Liver (tissue), 9 donors: Measurements from ENCODE around the gene MARK3. TPM values are rescaled to one million over a fixed set of nuclear protein-coding genes. Genes with fewer than 3 reads are reported as not detected.

Experiments used
- DNase-seq: peaks from one replicate; pipeline ENCODE4 v3.0.0-alpha.2; 2017; ENCODE audit warnings: low spot score
- H3K27ac ChIP-seq, 2 donors: one replicate each; pipeline ENCODE4 v1.7.0; 2013; ENCODE audit warnings: inconsistent platforms in 2 of 2, low read length in 2 of 2, control low read depth in 1 of 2, low read depth in 1 of 2, mild to moderate bottlenecking in 1 of 2
- H3K27me3 ChIP-seq, 4 donors: one replicate each; pipeline versions ENCODE4 v1.6.1 to v1.7.0; 2013; ENCODE audit warnings: low read length in 3 of 4, inconsistent platforms in 1 of 4, mild to moderate bottlenecking in 1 of 4, moderate library complexity in 1 of 4; ENCODE audit not compliant: control insufficient read depth in 4 of 4, insufficient read depth in 4 of 4
- H3K36me3 ChIP-seq, 4 donors: one replicate each; pipeline versions ENCODE4 v1.6.1 to v1.7.0; 2013; ENCODE audit warnings: low read length in 3 of 4, mild to moderate bottlenecking in 3 of 4, low read depth in 1 of 4, moderate library complexity in 1 of 4; ENCODE audit not compliant: control insufficient read depth in 4 of 4, insufficient read depth in 3 of 4
- H3K4me1 ChIP-seq, 4 donors: one replicate each; pipeline versions ENCODE4 v1.6.1 to v1.7.0; 2013; ENCODE audit warnings: low read length in 3 of 4, mild to moderate bottlenecking in 3 of 4, moderate library complexity in 1 of 4; ENCODE audit not compliant: control insufficient read depth in 4 of 4, insufficient read depth in 4 of 4
- H3K4me3 ChIP-seq, 3 donors: one replicate each; pipeline versions ENCODE4 v1.6.1 to v1.7.0; 2013; ENCODE audit warnings: low read length in 3 of 3, control low read depth in 1 of 3, low read depth in 1 of 3, mild to moderate bottlenecking in 1 of 3
- H3K9ac ChIP-seq, 2 donors: one replicate each; pipeline ENCODE4 v1.7.0; 2013; ENCODE audit warnings: low read length in 2 of 2, mild to moderate bottlenecking in 2 of 2, moderate library complexity in 2 of 2, control low read depth in 1 of 2, low read depth in 1 of 2
- H3K9me3 ChIP-seq, 4 donors: one replicate each; pipeline versions ENCODE4 v1.6.1 to v1.7.0; 2013; ENCODE audit warnings: low read length in 3 of 4; ENCODE audit not compliant: control insufficient read depth in 4 of 4
- CTCF ChIP-seq: fragments of 150-350 bp; IDR thresholded peaks from 2 replicates; pipeline ENCODE4 v1.5.1; 2017; ENCODE audit warnings: improper control_type of control experiment, low read depth, low read length; ENCODE audit not compliant: missing input control
- EGR1 ChIP-seq, 2 donors: IDR thresholded peaks; 2 replicates each; pipeline ENCODE4 v1.6.1; 2016 to 2018; ENCODE audit warnings: antibody characterized with exemption in 2 of 2, low read depth in 2 of 2
- FOXA2 ChIP-seq: IDR thresholded peaks from 2 replicates; pipeline ENCODE4 v1.6.1; 2016; ENCODE audit warnings: antibody characterized with exemption
- GABPA ChIP-seq, 2 donors: IDR thresholded peaks in 1 of 2; conservative IDR thresholded peaks in 1 of 2; 2 replicates each; pipeline ENCODE4 v1.6.1; 2016; ENCODE audit warnings: antibody characterized with exemption in 2 of 2, mild to moderate bottlenecking in 1 of 2, moderate library complexity in 1 of 2
- HNF4A ChIP-seq, 2 donors: conservative IDR thresholded peaks; 2 replicates each; pipeline ENCODE4 v1.6.1; 2016; ENCODE audit warnings: antibody characterized with exemption in 2 of 2, mild to moderate bottlenecking in 2 of 2
- HNF4G ChIP-seq: IDR thresholded peaks from 2 replicates; pipeline ENCODE4 v1.6.1; 2016; ENCODE audit warnings: antibody characterized with exemption
- JUND ChIP-seq, 2 donors: IDR thresholded peaks; 2 replicates each; pipeline ENCODE4 v1.6.1; 2016; ENCODE audit warnings: antibody characterized with exemption in 2 of 2
- NR2F2 ChIP-seq: IDR thresholded peaks from 2 replicates; pipeline ENCODE4 v1.6.1; 2016; ENCODE audit warnings: antibody characterized with exemption
- RAD21 ChIP-seq, 2 donors: IDR thresholded peaks; 2 replicates each; pipeline ENCODE4 v1.6.1; 2016; ENCODE audit warnings: antibody characterized with exemption in 2 of 2, mild to moderate bottlenecking in 2 of 2
- RXRA ChIP-seq, 2 donors: IDR thresholded peaks; 2 replicates each; pipeline ENCODE4 v1.6.1; 2017 to 2018; ENCODE audit warnings: antibody characterized with exemption in 2 of 2, mild to moderate bottlenecking in 1 of 2
- TAF1 ChIP-seq: conservative IDR thresholded peaks from 2 replicates; pipeline ENCODE4 v1.6.1; 2016; ENCODE audit warnings: antibody characterized with exemption, mild to moderate bottlenecking
- WGBS: extraction: QIAGEN DNeasy Blood & Tissue Kit; methylation state at CpG from one replicate; pipeline ENCODE4 v1.1.7; 2013; 5-methylcytosine and 5-hydroxymethylcytosine counted together
- polyA plus RNA-seq, 2 donors: library from polyadenylated mRNA; stranded (reverse) in 1 of 2; unstranded in 1 of 2; fragments of 200-250 nt in 1 of 2; fragments of >200 nt in 1 of 2; fragmentation: Nextera tagmentation in 1 of 2; extraction: Ambion mirVana in 1 of 2; gene quantifications; one replicate each; pipeline versions ENCODE4 v1.2.1 to v1.2.3, GENCODE V29; 2013 to 2015
- total RNA-seq, 2 donors: library from RNA; depleted of rRNA; stranded (reverse); fragments of >200 nt; gene quantifications; one replicate each; pipeline ENCODE4 v1.2.3, GENCODE V29; 2014
- TF ChIP-seq, protein P1 (sequence below): IDR thresholded peaks from 2 replicates; pipeline ENCODE4 v1.6.1; 2016; ENCODE audit warnings: antibody characterized with exemption
- TF ChIP-seq, protein P2 (sequence below): IDR thresholded peaks from 2 replicates; pipeline ENCODE4 v1.6.1; 2016; ENCODE audit warnings: antibody characterized with exemption, mild to moderate bottlenecking
- TF ChIP-seq, protein P3 (sequence below): IDR thresholded peaks from 2 replicates; pipeline ENCODE4 v1.6.1; 2016; ENCODE audit warnings: antibody characterized with exemption
- donor health status: healthy.
- donor health status: healthy.
- donor health status: healthy.
- donor health status: healthy.
- donor health status: healthy.

MARK3 gene
- total and polyA plus RNA-seq, 4 donors, result 14.1 to 86.0 (median 33.0) TPM

DNA sequence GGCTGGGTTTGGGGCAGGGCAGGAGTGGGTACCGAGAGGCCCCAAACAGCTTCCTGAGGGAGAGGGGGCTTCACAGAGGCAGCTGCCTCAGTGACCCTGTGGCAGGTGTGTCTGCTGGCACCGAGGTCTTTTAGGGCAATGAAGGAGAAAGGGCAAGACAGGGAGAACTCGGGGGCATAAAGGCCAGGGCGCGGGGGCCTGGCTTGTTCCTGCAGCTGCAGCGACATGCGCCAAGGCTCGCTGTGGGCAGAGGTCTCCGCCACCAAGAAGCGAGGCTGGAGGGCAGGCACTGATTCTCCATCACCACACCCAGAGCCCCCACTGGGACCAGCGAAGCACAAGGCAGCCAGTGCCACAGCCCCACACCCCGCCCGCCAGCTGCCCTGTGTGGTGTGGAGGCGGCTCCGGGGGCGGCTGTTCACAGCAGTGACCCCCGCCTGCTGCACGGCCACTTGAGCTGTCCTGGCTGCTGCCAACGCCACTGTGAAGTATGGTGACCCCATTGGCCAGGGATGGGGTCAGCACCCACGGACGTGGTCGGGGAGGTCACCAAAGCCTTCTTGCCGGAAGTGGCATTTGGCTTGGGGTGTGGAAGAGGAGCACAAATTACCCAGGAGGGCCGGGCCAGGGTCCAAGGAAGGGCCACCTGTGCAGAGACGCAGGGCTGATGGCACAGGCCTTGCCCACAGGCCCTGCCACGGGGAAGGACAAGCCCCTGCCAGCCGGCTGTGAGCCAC lies 160.9 kb downstream of the MARK3 start:
- no peak for TF ChIP-seq HNF4G
- no peak overlapping the region for H3K4me3 ChIP-seq
- no peaks in the 10 kb centered on the region for H3K36me3 ChIP-seq
- DNase-seq, result no peak
- peaks cover 0 to 6% (median 0%) of the 10 kb centered on the region in 4 donors for H3K4me1 ChIP-seq
- no peak overlapping the region for H3K27ac ChIP-seq
- WGBS, result 81% methylated on average over 27 of the region's 27 CpGs
- H3K9me3 ChIP-seq, result no peaks in the 10 kb centered on the region
- H3K27me3 ChIP-seq, result no peaks in the 10 kb centered on the region
- H3K9ac ChIP-seq, result no peak overlapping the region

- TF ChIP-seq HNF4A (conservative IDR thresholded peaks at IDR 0.05), result no peak
- peak; percentile 89 to 99 for TF ChIP-seq RAD21 (IDR thresholded peaks at IDR 0.05)
- peak; percentile 83 for TF ChIP-seq CTCF
- no peak for TF ChIP-seq GABPA (IDR thresholded peaks at IDR 0.05 in 1 of 2, conservative IDR thresholded peaks at IDR 0.05 in 1 of 2)
- Histone ChIP-seq H3K27me3 (no peaks in the 10 kb centered on the region), H3K36me3 (no peaks in the 10 kb centered on the region), H3K4me3 (no peak overlapping the region), H3K27ac (no peak overlapping the region), H3K4me1 (peaks cover 0 to 6% (median 0%) of the 10 kb centered on the region in 4 donors), H3K9ac (no peak overlapping the region), H3K9me3 (no peaks in the 10 kb centered on the region)
- peak; percentile 85 for DNase-seq
- WGBS, result 24% methylated on average over 21 of the region's 21 CpGs
Observed at GRCh38 chr14:103546652-103547454, 161.6 kb downstream of the MARK3 start.

DNA sequence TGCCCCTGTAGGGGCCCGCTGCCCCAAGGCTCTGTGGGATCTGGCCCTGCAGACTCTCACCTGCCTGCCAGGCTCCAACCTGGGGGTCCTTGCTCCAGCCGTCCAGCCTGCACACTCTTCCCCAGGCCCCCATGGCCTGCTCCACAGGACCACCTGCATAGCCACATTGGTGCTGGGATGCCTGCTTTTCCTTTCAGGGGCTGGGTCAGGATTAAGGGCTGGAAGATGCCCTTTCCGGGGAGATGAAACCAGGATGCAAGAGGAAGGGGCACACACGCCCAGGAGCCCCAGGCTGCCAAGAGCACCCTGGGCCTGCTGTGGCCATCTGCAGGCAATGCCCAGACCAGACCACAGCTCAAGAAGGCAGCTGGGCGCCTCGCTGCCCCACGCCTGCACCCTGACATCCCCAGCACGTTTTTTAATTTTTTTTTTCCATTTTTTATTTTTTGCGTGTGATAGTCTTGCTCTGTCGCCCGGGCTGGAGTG lies 162.3 kb downstream of the MARK3 start:
- H3K27me3 ChIP-seq, result no peaks in the 10 kb centered on the region
- DNase-seq, result no peak
- H3K4me1 ChIP-seq, result peaks cover 0 to 6% (median 0%) of the 10 kb centered on the region in 4 donors
- 89% methylated on average over 11 of the region's 11 CpGs for WGBS
- no peaks in the 10 kb centered on the region for H3K36me3 ChIP-seq
- no peaks in the 10 kb centered on the region for H3K9me3 ChIP-seq
- H3K4me3 ChIP-seq, result no peak overlapping the region
- no peak overlapping the region for H3K27ac ChIP-seq
- no peak overlapping the region for H3K9ac ChIP-seq
- TF ChIP-seq GABPA (IDR thresholded peaks at IDR 0.05 in 1 of 2, conservative IDR thresholded peaks at IDR 0.05 in 1 of 2) (no peak), HNF4A (conservative IDR thresholded peaks at IDR 0.05) (no peak), JUND (IDR thresholded peaks at IDR 0.05) (no peak), CTCF (no peak), RAD21 (IDR thresholded peaks at IDR 0.05) (no peak), TAF1 (no peak), NR2F2 (no peak), FOXA2 (no peak), RXRA (IDR thresholded peaks at IDR 0.05) (no peak), EGR1 (IDR thresholded peaks at IDR 0.05; ENCODE audit: low read depth in 2 of 2) (no peak)
- TF ChIP-seq, protein P1, sequence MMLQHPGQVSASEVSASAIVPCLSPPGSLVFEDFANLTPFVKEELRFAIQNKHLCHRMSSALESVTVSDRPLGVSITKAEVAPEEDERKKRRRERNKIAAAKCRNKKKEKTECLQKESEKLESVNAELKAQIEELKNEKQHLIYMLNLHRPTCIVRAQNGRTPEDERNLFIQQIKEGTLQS, result no peak
- TF ChIP-seq, protein P2, sequence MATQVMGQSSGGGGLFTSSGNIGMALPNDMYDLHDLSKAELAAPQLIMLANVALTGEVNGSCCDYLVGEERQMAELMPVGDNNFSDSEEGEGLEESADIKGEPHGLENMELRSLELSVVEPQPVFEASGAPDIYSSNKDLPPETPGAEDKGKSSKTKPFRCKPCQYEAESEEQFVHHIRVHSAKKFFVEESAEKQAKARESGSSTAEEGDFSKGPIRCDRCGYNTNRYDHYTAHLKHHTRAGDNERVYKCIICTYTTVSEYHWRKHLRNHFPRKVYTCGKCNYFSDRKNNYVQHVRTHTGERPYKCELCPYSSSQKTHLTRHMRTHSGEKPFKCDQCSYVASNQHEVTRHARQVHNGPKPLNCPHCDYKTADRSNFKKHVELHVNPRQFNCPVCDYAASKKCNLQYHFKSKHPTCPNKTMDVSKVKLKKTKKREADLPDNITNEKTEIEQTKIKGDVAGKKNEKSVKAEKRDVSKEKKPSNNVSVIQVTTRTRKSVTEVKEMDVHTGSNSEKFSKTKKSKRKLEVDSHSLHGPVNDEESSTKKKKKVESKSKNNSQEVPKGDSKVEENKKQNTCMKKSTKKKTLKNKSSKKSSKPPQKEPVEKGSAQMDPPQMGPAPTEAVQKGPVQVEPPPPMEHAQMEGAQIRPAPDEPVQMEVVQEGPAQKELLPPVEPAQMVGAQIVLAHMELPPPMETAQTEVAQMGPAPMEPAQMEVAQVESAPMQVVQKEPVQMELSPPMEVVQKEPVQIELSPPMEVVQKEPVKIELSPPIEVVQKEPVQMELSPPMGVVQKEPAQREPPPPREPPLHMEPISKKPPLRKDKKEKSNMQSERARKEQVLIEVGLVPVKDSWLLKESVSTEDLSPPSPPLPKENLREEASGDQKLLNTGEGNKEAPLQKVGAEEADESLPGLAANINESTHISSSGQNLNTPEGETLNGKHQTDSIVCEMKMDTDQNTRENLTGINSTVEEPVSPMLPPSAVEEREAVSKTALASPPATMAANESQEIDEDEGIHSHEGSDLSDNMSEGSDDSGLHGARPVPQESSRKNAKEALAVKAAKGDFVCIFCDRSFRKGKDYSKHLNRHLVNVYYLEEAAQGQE, result no peak
- TF ChIP-seq, protein P3, sequence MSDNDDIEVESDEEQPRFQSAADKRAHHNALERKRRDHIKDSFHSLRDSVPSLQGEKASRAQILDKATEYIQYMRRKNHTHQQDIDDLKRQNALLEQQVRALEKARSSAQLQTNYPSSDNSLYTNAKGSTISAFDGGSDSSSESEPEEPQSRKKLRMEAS, result no peak
